ENCODE results near the gene OBSL1.

DNA sequence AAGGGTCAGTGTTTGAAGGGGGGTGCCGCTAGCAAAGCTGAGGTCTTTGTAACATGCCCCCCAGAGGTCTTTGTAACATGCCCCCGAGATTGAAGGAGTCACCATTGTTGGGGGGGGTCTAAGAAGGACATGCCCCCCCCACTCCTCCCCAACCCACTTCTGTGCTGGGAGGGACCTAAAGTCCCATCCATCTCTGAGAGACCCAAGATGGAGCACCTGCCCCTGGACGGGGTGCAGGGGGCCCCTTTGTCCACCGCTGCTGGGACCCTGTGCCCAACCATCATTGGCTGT, 63.0 kb downstream of the OBSL1 start:
- TF ChIP-seq, protein P1, sequence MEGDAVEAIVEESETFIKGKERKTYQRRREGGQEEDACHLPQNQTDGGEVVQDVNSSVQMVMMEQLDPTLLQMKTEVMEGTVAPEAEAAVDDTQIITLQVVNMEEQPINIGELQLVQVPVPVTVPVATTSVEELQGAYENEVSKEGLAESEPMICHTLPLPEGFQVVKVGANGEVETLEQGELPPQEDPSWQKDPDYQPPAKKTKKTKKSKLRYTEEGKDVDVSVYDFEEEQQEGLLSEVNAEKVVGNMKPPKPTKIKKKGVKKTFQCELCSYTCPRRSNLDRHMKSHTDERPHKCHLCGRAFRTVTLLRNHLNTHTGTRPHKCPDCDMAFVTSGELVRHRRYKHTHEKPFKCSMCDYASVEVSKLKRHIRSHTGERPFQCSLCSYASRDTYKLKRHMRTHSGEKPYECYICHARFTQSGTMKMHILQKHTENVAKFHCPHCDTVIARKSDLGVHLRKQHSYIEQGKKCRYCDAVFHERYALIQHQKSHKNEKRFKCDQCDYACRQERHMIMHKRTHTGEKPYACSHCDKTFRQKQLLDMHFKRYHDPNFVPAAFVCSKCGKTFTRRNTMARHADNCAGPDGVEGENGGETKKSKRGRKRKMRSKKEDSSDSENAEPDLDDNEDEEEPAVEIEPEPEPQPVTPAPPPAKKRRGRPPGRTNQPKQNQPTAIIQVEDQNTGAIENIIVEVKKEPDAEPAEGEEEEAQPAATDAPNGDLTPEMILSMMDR (conservative IDR thresholded peaks at IDR 0.05; ENCODE audit: low read length): no peak
- no peak for TF ChIP-seq EZH2phosphoT487 (IDR thresholded peaks at IDR 0.05; ENCODE audit: borderline replicate concordance)
